Activated CD8-positive, alpha-beta memory T cell treated with anti-CD3 and anti-CD28 coated beads, Interleukin-2, amount 50 U/mL, for 1 hour (primary cell): ENCODE measurements around the gene GALNS.
A peak's percentile ranks its signal among the peaks of the same experiment; 100 is the strongest.

Experiments used
- DNase-seq: peaks from one replicate; pipeline ENCODE4 v3.0.0-alpha.2; 2020; ENCODE audit errors: extremely low read depth

The GALNS gene

GRCh38 chr16:88817785-88818574, 38.8 kb downstream of the GALNS start:
- DNase-seq: no peak

GRCh38 chr16:88816736-88817535, 39.8 kb downstream of the GALNS start:
- no peak for DNase-seq

- DNase-seq: no peak
Measured at GRCh38 chr16:88815901-88816589, 40.7 kb downstream of the GALNS start.

GRCh38 chr16:88815227-88815626, 41.5 kb downstream of the GALNS start:
- no peak for DNase-seq

GRCh38 chr16:88814144-88814502, 42.6 kb downstream of the GALNS start:
- DNase-seq: no peak

- no peak for DNase-seq
Measured at GRCh38 chr16:88813269-88814143, 43.2 kb downstream of the GALNS start.

- no peak for DNase-seq
Measured at GRCh38 chr16:88812513-88813268, 44.1 kb downstream of the GALNS start.

- DNase-seq: peak; percentile 79
Measured at GRCh38 chr16:88811769-88812512, 44.8 kb downstream of the GALNS start, which contains the start of gene APRT. Gene APRT (minus strand): TSS chr16:88811928. CDS start chr16:88811899, 29 bp downstream.

GRCh38 chr16:88810912-88811768, 45.6 kb downstream of the GALNS start:
- DNase-seq: no peak

GRCh38 chr16:88810166-88810911, 46.4 kb downstream of the GALNS start:
- no peak for DNase-seq

GRCh38 chr16:88809676-88810165, 47.0 kb downstream of the GALNS start:
- DNase-seq: no peak

GRCh38 chr16:88809068-88809675, 47.6 kb downstream of the GALNS start:
- DNase-seq: no peak

- no peak for DNase-seq
Measured at GRCh38 chr16:88807626-88808453, 48.9 kb downstream of the GALNS start.

GRCh38 chr16:88807142-88807625, 49.6 kb downstream of the GALNS start:
- DNase-seq: no peak

- no peak for DNase-seq
Measured at GRCh38 chr16:88806491-88807111, 50.1 kb downstream of the GALNS start.

GRCh38 chr16:88805887-88806393, 50.8 kb downstream of the GALNS start:
- DNase-seq: no peak
